Measurements from ENCODE around the gene STK31. TPM values are rescaled to one million over a fixed set of nuclear protein-coding genes. Genes with fewer than 3 reads are reported as not detected.
"Not testable (repeated sequence)": the region's sequence is repeated elsewhere in the genome, so short reads cannot be mapped to it uniquely, and the experiment has no call there.

Gene STK31
- total and polyA plus RNA-seq, 10 of the 15 experiments (the other 5 are each of a cell fraction or from before 2014, with no cell fraction given): 0.08 to 0.49 (median 0.17) TPM; not detected in 1

DNA sequence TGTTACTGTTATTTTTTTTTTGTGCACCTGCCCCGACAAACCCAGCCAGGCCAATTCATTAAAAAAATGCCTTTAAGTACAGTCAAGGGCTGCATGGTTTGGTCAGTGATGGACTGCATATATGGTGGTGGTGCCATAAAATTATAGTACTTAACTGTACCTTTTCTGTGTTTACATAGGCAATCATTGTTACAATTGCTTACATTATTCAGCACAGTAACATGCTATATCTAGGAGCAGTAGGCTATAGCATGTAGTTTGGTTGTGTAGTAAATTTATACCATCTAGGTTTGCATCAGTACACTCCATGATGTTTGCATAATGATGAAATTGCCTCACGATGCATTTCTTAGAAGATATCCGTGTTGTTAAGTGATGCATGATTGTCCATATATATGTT, 58.0 kb downstream of the STK31 start:
- Histone ChIP-seq H3K4me3 (no peak overlapping the region), H4K20me1 (ENCODE audit: control insufficient read depth, insufficient read depth) (no peaks in the 10 kb centered on the region), H3K9me3 (replicated peaks; ENCODE audit: control insufficient read depth, insufficient read depth, low read length) (no peaks in the 10 kb centered on the region), H3K4me1 (ENCODE audit: control insufficient read depth, insufficient read depth, low read length) (no peaks in the 10 kb centered on the region), H3K27ac (ENCODE audit: control insufficient read depth, insufficient read depth) (no peak overlapping the region), H3K79me2 (ENCODE audit: control insufficient read depth, insufficient read depth, low read length) (no peaks in the 10 kb centered on the region), H3K27me3 (replicated peaks in 1 of 2; ENCODE audit: control insufficient read depth in 2 of 2, insufficient read depth in 2 of 2, low read length in 1 of 2) (no peaks in the 10 kb centered on the region), H2AFZ (ENCODE audit: control insufficient read depth, low read depth, low read length) (no peak overlapping the region), H3K36me3 (ENCODE audit: control insufficient read depth in 2 of 2, insufficient read depth in 2 of 2, low read length in 1 of 2) (no peaks in the 10 kb centered on the region), H3K9ac (ENCODE audit: control insufficient read depth, insufficient read depth, low read length) (no peak overlapping the region), H3K4me2 (ENCODE audit: control insufficient read depth, insufficient read depth) (no peak overlapping the region)
- CTCF ChIA-PET: no interaction called here
- BruUV-seq (replicated peaks): no TSS peak
- intact Hi-C loops (cut with micrococcal nuclease; ENCODE audit: unreplicated experiment) (no loop called here), in situ Hi-C loops (cut with MboI) (no loop called here)
- DNase-seq (ENCODE audit: low read depth, low spot score) (no peak), FAIRE-seq (no peak), ATAC-seq (no peak)
- RAD21 ChIA-PET (ENCODE audit: unreplicated experiment): no interaction called here
- no peak for TF ChIP-seq STAT1 (conservative IDR thresholded peaks at IDR 0.05)
- no peak for TF ChIP-seq HDGF (IDR thresholded peaks at IDR 0.05)
- TF ChIP-seq FOS (IDR thresholded peaks at IDR 0.05; ENCODE audit: borderline replicate concordance, extremely low read depth, insufficient read length): no peak
- no peak for TF ChIP-seq BHLHE40 (IDR thresholded peaks at IDR 0.05; ENCODE audit: borderline replicate concordance in 1 of 2, low read depth in 2 of 2, low read length in 1 of 2)
- no peak for TF ChIP-seq RELA (IDR thresholded peaks at IDR 0.05; ENCODE audit: borderline replicate concordance, partially characterized antibody)
- TF ChIP-seq, protein P1, sequence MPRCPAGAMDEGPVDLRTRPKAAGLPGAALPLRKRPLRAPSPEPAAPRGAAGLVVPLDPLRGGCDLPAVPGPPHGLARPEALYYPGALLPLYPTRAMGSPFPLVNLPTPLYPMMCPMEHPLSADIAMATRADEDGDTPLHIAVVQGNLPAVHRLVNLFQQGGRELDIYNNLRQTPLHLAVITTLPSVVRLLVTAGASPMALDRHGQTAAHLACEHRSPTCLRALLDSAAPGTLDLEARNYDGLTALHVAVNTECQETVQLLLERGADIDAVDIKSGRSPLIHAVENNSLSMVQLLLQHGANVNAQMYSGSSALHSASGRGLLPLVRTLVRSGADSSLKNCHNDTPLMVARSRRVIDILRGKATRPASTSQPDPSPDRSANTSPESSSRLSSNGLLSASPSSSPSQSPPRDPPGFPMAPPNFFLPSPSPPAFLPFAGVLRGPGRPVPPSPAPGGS (IDR thresholded peaks at IDR 0.05; ENCODE audit: borderline replicate concordance, insufficient read depth, low read depth, low read length, poor library complexity, severe bottlenecking): no peak
- TF ChIP-seq, protein P2, sequence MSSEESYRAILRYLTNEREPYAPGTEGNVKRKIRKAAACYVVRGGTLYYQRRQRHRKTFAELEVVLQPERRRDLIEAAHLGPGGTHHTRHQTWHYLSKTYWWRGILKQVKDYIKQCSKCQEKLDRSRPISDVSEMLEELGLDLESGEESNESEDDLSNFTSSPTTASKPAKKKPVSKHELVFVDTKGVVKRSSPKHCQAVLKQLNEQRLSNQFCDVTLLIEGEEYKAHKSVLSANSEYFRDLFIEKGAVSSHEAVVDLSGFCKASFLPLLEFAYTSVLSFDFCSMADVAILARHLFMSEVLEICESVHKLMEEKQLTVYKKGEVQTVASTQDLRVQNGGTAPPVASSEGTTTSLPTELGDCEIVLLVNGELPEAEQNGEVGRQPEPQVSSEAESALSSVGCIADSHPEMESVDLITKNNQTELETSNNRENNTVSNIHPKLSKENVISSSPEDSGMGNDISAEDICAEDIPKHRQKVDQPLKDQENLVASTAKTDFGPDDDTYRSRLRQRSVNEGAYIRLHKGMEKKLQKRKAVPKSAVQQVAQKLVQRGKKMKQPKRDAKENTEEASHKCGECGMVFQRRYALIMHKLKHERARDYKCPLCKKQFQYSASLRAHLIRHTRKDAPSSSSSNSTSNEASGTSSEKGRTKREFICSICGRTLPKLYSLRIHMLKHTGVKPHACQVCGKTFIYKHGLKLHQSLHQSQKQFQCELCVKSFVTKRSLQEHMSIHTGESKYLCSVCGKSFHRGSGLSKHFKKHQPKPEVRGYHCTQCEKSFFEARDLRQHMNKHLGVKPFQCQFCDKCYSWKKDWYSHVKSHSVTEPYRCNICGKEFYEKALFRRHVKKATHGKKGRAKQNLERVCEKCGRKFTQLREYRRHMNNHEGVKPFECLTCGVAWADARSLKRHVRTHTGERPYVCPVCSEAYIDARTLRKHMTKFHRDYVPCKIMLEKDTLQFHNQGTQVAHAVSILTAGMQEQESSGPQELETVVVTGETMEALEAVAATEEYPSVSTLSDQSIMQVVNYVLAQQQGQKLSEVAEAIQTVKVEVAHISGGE (CRISPR knock-in tag; IDR thresholded peaks at IDR 0.05): no peak
- no peak for TF ChIP-seq POLR2A (IDR thresholded peaks at IDR 0.05; ENCODE audit: low read depth, low read length)
- POLR2A ChIA-PET: no interaction called here
- 51% methylated on average over 3 of the region's 3 CpGs for WGBS (ENCODE audit: insufficient coverage, insufficient replicate concordance, low lambda C conversion rate, missing lambda C conversion rate)
- SMC1A ChIA-PET (ENCODE audit: uncharacterized antibody, unreplicated experiment): no interaction called here

DNA sequence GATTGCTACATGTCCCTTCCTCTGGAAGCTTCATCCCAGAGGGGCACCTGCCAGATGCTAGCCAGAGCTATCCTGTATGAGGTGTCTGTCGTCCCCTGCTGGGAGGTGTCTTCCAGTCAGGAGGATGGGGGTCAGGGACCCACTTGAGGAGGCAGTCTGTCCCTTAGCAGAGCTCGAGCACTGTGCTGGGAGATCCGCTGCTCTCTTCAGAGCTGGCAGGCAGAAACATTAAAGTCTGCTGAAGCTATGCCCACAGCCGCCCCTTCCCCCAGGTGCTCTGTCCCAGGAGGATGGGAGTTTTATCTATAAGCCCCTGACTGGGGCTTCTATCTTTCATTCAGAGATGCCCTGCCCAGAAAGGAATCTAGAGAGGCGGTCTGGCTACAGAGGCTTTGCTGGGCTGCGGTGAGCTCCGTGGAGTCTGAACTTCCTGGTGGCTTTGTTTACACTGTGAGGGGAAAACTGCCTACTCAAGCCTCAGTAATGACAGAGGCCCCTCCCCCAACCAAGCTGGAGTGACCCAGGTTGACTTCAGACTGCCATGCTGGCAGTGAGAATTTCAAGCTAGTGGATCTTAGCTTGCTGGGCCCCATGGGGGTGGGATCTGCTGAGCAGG, 69.3 kb downstream of the STK31 start:
- not testable (repeated sequence) for H3K27me3 ChIP-seq (replicated peaks in 1 of 2; ENCODE audit: control insufficient read depth in 2 of 2, insufficient read depth in 2 of 2, low read length in 1 of 2)

More for the DNA sequence above, 69.3 kb downstream of the STK31 start:
- H3K36me3 ChIP-seq (ENCODE audit: control insufficient read depth in 2 of 2, insufficient read depth in 2 of 2, low read length in 1 of 2); in situ Hi-C loops (cut with MboI); RAD21 ChIA-PET (ENCODE audit: unreplicated experiment); H3K9ac ChIP-seq (ENCODE audit: control insufficient read depth, insufficient read depth, low read length); H4K20me1 ChIP-seq (ENCODE audit: control insufficient read depth, insufficient read depth); POLR2A ChIA-PET; H3K9me3 ChIP-seq (replicated peaks; ENCODE audit: control insufficient read depth, insufficient read depth, low read length); H3K4me1 ChIP-seq (ENCODE audit: control insufficient read depth, insufficient read depth, low read length); H3K79me2 ChIP-seq (ENCODE audit: control insufficient read depth, insufficient read depth, low read length); SMC1A ChIA-PET (ENCODE audit: uncharacterized antibody, unreplicated experiment); H3K4me2 ChIP-seq (ENCODE audit: control insufficient read depth, insufficient read depth); FAIRE-seq; CTCF ChIA-PET; DNase-seq (ENCODE audit: low read depth, low spot score); H3K27ac ChIP-seq (ENCODE audit: control insufficient read depth, insufficient read depth); intact Hi-C loops (cut with micrococcal nuclease; ENCODE audit: unreplicated experiment); H2AFZ ChIP-seq (ENCODE audit: control insufficient read depth, low read depth, low read length); H3K4me3 ChIP-seq; BruUV-seq (replicated peaks); ATAC-seq: not testable (repeated sequence)
- 49% methylated on average over 7 of the region's 7 CpGs for WGBS (ENCODE audit: insufficient coverage, insufficient replicate concordance, low lambda C conversion rate, missing lambda C conversion rate)

Measured in GM12878 (cell line).